Measurements from ENCODE around the gene UBR3. TPM values are rescaled to one million over a fixed set of nuclear protein-coding genes. Genes with fewer than 3 reads are reported as not detected.

Gene UBR3
- total RNA-seq, 1 experiment from 2014 or later = 48.9 TPM

GRCh38 chr2:170013802-170014551 is 186.7 kb downstream of the UBR3 start:
- no TSS peak for BruUV-seq (replicated peaks)
- Histone ChIP-seq H3K36me3 (ENCODE audit: insufficient read depth, low read length, poor library complexity, severe bottlenecking) (no peaks in the 10 kb centered on the region), H3K4me3 (ENCODE audit: low read depth, low read length, poor library complexity, severe bottlenecking) (no peak overlapping the region), H3K27me3 (replicated peaks; ENCODE audit: insufficient read depth, low read depth, low read length, poor library complexity) (no peaks in the 10 kb centered on the region), H3K9me3 (ENCODE audit: low read depth, low read length, poor library complexity, severe bottlenecking) (no peaks in the 10 kb centered on the region), H3K27ac (ENCODE audit: low read depth, low read length, poor library complexity, severe bottlenecking) (no peak overlapping the region), H3K4me1 (ENCODE audit: insufficient read depth, low read length, poor library complexity, severe bottlenecking) (peaks cover 5% of the 10 kb centered on the region)
- TF ChIP-seq EZH2 (IDR thresholded peaks at IDR 0.05; ENCODE audit: borderline replicate concordance, low read depth, low read length, poor library complexity, severe bottlenecking) = no peak
- TF ChIP-seq, protein P1, sequence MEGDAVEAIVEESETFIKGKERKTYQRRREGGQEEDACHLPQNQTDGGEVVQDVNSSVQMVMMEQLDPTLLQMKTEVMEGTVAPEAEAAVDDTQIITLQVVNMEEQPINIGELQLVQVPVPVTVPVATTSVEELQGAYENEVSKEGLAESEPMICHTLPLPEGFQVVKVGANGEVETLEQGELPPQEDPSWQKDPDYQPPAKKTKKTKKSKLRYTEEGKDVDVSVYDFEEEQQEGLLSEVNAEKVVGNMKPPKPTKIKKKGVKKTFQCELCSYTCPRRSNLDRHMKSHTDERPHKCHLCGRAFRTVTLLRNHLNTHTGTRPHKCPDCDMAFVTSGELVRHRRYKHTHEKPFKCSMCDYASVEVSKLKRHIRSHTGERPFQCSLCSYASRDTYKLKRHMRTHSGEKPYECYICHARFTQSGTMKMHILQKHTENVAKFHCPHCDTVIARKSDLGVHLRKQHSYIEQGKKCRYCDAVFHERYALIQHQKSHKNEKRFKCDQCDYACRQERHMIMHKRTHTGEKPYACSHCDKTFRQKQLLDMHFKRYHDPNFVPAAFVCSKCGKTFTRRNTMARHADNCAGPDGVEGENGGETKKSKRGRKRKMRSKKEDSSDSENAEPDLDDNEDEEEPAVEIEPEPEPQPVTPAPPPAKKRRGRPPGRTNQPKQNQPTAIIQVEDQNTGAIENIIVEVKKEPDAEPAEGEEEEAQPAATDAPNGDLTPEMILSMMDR (conservative IDR thresholded peaks at IDR 0.05; ENCODE audit: low read depth, low read length) = no peak
- DNase-seq (ENCODE audit: low spot score) = peak; percentile 26
- POLR2A ChIA-PET (ENCODE audit: low non-redundant PET) = interaction anchor here (0.5 kb wide), 1 partner anchor 18 kb away, joined by 4 read pairs; no protein-coding TSS in a partner anchor
- intact Hi-C loops (cut with micrococcal nuclease; ENCODE audit: unreplicated experiment) = no loop called here
- CTCF ChIA-PET = interaction anchor here (0.6 kb wide), 1 partner anchor 188 kb away, joined by 4 read pairs; no protein-coding TSS in a partner anchor

- no peak overlapping the region for H3K4me3 ChIP-seq (ENCODE audit: low read depth, low read length, poor library complexity, severe bottlenecking)
- BruUV-seq (replicated peaks) = no TSS peak
- DNase-seq (ENCODE audit: low spot score) = no peak
- ChIA-PET CTCF (no interaction called here), POLR2A (ENCODE audit: low non-redundant PET) (no interaction called here)
- intact Hi-C loops (cut with micrococcal nuclease; ENCODE audit: unreplicated experiment) = no loop called here
- no peaks in the 10 kb centered on the region for H3K36me3 ChIP-seq (ENCODE audit: insufficient read depth, low read length, poor library complexity, severe bottlenecking)
- H3K9me3 ChIP-seq (ENCODE audit: low read depth, low read length, poor library complexity, severe bottlenecking) = no peaks in the 10 kb centered on the region
- no peak for TF ChIP-seq EZH2 (IDR thresholded peaks at IDR 0.05; ENCODE audit: borderline replicate concordance, low read depth, low read length, poor library complexity, severe bottlenecking)
- TF ChIP-seq, protein P1 (conservative IDR thresholded peaks at IDR 0.05; ENCODE audit: low read depth, low read length) = no peak
- peaks cover 5% of the 10 kb centered on the region for H3K4me1 ChIP-seq (ENCODE audit: insufficient read depth, low read length, poor library complexity, severe bottlenecking)
- H3K27ac ChIP-seq (ENCODE audit: low read depth, low read length, poor library complexity, severe bottlenecking) = no peak overlapping the region
- no peaks in the 10 kb centered on the region for H3K27me3 ChIP-seq (replicated peaks; ENCODE audit: insufficient read depth, low read depth, low read length, poor library complexity)
Observed at GRCh38 chr2:170014769-170015168, 187.5 kb downstream of the UBR3 start.

DNA sequence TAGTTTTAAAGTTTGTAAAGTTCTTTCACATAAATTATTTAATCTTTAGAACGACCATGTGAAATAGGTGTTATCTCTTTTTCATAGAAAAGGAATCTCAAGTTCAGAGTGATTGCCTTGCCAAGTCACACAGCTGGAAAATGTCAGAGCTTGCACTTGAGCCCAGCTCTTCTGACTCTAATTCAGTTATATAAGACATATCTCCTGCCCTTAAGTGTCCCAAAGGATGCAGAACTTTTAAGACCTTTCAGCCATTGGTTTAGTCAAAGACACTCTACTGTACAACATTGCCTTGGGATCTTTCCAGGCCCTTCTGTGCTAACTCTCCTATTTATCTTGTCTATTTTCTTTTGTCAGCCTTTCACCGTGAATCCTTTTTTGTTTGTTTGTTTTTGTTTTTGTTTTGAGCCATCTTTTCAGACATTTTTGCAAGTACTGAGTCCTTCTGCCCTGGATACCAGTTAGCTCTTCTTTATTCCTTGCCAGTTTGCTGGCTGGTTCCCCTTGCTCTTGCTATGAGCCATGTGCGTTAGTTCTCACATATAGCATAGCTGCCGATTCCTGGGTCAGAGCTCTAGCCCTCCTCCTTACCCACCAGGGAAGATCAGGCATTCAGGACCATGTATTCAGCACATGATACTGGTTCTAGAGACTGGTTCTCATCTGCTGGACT is 190.7 kb downstream of the UBR3 start:
- CTCF ChIA-PET = no interaction called here
- intact Hi-C loops (cut with micrococcal nuclease; ENCODE audit: unreplicated experiment) = no loop called here
- Histone ChIP-seq H3K9me3 (ENCODE audit: low read depth, low read length, poor library complexity, severe bottlenecking) (no peaks in the 10 kb centered on the region), H3K27me3 (replicated peaks; ENCODE audit: insufficient read depth, low read depth, low read length, poor library complexity) (no peaks in the 10 kb centered on the region), H3K4me3 (ENCODE audit: low read depth, low read length, poor library complexity, severe bottlenecking) (no peak overlapping the region), H3K36me3 (ENCODE audit: insufficient read depth, low read length, poor library complexity, severe bottlenecking) (no peaks in the 10 kb centered on the region), H3K27ac (ENCODE audit: low read depth, low read length, poor library complexity, severe bottlenecking) (no peak overlapping the region), H3K4me1 (ENCODE audit: insufficient read depth, low read length, poor library complexity, severe bottlenecking) (peaks cover 13% of the 10 kb centered on the region)
- TF ChIP-seq EZH2 (IDR thresholded peaks at IDR 0.05; ENCODE audit: borderline replicate concordance, low read depth, low read length, poor library complexity, severe bottlenecking) = no peak
- TF ChIP-seq, protein P1 (conservative IDR thresholded peaks at IDR 0.05; ENCODE audit: low read depth, low read length) = no peak
- POLR2A ChIA-PET (ENCODE audit: low non-redundant PET) = no interaction called here
- BruUV-seq (replicated peaks) = no TSS peak
- DNase-seq (ENCODE audit: low spot score) = no peak

Measured in A673 (cell line).